SH-SY5Y (cell line): ENCODE data around the gene KLHL29.

ENCODE experiments used
- GATA2 ChIP-seq: IDR thresholded peaks from 2 replicates; pipeline ENCODE4 v1.6.1; 2011; ENCODE audit warnings: mild to moderate bottlenecking, low read depth, low read length
- GATA3 ChIP-seq: IDR thresholded peaks from 2 replicates; pipeline ENCODE4 v1.6.1; 2011; ENCODE audit warnings: low read depth, mild to moderate bottlenecking, low read length, moderate library complexity

GRCh38 chr2:23447405-23447804, 62.4 kb downstream of the KLHL29 start:
- TF ChIP-seq GATA2 (no peak), GATA3 (no peak)
